Measurements from ENCODE around the gene PDE6B.
"Not testable (repeated sequence)": the region's sequence is repeated elsewhere in the genome, so short reads cannot be mapped to it uniquely, and the experiment has no call there.

The PDE6B gene

DNA sequence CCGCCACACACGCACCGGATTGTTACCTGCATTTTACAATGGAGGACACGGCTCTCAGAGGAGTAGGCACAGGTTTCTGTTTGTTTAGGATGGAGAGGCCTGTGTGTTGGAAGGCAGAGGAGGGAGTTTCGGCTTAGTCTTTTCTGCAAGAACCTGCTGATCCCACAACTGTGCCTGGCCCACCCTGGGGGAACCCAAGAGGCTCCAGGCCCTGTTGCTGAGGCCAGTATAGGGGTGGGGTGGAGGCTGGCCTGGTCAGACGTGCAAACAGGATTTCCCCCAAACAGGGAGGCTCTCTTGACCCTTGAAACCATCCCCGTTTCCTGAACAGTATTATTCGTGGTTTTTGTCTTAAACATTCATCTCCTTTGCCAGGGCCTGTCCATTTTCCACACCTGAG, 64.3 kb downstream of the PDE6B start:
- no peak for DNase-seq (ENCODE audit: low read depth)
- TF ChIP-seq, protein P1, sequence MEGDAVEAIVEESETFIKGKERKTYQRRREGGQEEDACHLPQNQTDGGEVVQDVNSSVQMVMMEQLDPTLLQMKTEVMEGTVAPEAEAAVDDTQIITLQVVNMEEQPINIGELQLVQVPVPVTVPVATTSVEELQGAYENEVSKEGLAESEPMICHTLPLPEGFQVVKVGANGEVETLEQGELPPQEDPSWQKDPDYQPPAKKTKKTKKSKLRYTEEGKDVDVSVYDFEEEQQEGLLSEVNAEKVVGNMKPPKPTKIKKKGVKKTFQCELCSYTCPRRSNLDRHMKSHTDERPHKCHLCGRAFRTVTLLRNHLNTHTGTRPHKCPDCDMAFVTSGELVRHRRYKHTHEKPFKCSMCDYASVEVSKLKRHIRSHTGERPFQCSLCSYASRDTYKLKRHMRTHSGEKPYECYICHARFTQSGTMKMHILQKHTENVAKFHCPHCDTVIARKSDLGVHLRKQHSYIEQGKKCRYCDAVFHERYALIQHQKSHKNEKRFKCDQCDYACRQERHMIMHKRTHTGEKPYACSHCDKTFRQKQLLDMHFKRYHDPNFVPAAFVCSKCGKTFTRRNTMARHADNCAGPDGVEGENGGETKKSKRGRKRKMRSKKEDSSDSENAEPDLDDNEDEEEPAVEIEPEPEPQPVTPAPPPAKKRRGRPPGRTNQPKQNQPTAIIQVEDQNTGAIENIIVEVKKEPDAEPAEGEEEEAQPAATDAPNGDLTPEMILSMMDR (conservative IDR thresholded peaks at IDR 0.05; ENCODE audit: control insufficient read depth, insufficient read depth, low read depth, low read length) = no peak
- no peak overlapping the region for H3K4me3 ChIP-seq (ENCODE audit: control insufficient read depth, low read depth, low read length)

DNA sequence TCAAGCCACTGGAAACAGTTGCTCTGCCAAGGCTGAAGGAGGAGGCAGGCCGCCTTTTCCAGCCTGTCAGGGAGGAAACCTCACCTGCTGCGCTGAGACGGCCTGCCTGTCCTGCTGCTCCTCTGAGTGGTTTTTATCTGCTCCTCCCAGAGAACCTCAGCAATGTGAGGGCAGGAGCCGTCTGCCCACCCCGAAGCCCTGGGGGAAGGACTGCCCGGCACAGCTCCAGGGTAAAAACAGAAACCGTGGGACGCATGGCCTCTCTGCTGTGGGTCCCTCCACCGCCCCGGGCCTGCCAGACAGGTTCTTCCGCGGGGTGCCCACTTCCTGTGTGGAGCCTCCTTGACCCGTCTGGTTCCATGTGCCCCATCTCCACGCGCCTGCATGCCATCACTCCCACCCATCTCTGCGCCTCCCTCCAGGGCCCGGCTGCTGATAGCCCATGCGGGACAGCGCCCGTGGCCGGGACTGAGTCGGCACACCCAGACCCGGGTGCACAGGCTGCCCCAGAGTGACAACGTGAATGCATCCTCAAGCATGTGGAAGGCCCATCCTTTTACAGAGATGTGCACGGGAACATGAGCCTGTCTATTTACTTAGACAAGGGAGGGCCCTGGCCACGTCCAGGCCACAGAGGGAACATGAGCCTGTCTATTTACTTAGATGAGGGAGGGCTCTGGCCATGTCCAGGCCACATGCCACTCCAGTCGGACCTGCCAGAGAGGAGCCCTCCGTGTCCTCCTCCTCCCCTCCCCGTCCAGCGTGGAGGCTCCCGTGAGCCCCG, 67.6 kb downstream of the PDE6B start:
- no peak for DNase-seq (ENCODE audit: low read depth)
- TF ChIP-seq, protein P1 (conservative IDR thresholded peaks at IDR 0.05; ENCODE audit: control insufficient read depth, insufficient read depth, low read depth, low read length) = no peak
- H3K4me3 ChIP-seq (ENCODE audit: control insufficient read depth, low read depth, low read length) = no peak overlapping the region

DNA sequence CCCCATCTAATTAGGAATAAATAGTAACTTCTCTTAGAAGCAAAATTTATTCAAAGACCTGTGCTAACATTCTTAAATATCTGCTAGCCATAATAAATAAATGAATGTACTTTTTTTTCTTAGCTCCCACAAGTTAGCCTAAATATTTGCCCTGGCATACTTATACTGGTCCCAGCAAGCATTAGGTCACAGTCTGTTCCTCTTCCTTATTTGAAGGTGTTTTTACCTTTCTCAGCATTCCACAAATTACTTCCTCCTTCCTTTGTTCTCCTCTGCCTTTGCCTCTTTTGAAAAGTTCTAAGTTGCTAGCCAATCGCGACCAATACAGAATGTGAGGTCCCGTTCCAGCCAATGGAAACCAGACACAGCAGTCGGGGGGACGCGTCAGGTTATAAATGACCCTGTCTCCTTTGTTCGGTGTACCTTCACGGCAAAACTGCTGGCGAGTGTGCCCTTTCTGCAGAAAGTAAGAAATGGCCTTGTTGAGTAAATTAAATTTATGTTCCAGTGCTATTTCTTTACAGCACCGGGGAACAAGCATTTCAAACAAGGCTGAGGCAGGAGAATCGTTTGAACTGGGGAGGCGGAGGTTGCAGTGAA, 69.1 kb downstream of the PDE6B start:
- DNase-seq (ENCODE audit: low read depth); H3K4me3 ChIP-seq (ENCODE audit: control insufficient read depth, low read depth, low read length): not testable (repeated sequence)

DNA sequence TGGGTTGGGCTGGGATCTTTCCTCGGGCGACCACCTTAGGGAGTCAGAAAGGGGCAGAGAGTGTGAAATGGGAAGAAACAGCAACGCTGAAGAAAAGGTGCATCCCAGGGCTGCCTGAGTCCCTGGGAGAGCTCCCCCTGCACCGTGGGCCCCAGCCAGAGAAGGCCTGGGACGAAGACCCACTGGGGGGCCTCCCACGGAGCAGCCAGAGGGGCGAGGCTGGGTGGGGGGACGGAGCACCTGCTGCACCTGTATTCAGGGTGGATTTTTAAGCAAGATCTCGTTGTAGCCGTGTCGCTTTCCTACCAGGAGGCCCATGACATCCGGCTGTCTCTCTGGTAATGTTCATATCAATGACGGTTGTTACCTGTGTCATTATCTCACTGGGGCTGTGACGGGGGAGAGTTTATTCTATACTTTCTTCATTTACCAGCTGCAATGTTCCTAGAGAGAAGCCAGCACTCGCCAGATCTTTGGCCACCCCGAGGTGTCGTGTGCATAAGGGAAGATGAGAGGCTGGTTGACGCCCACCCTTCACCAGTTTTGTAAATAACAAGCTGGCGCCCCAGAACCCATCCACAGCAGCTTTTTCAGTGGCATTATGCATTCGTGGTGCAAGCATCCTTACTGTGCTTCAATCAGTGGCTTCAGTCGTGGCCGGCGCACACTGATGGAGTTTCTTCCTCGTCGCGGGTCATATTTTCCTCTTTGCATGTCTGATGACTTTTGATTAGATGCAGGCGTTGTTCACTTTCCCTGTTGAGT, 74.6 kb downstream of the PDE6B start:
- no peak for DNase-seq (ENCODE audit: low read depth)
- TF ChIP-seq, protein P1 (conservative IDR thresholded peaks at IDR 0.05; ENCODE audit: control insufficient read depth, insufficient read depth, low read depth, low read length) = no peak
- no peak overlapping the region for H3K4me3 ChIP-seq (ENCODE audit: control insufficient read depth, low read depth, low read length)

DNA sequence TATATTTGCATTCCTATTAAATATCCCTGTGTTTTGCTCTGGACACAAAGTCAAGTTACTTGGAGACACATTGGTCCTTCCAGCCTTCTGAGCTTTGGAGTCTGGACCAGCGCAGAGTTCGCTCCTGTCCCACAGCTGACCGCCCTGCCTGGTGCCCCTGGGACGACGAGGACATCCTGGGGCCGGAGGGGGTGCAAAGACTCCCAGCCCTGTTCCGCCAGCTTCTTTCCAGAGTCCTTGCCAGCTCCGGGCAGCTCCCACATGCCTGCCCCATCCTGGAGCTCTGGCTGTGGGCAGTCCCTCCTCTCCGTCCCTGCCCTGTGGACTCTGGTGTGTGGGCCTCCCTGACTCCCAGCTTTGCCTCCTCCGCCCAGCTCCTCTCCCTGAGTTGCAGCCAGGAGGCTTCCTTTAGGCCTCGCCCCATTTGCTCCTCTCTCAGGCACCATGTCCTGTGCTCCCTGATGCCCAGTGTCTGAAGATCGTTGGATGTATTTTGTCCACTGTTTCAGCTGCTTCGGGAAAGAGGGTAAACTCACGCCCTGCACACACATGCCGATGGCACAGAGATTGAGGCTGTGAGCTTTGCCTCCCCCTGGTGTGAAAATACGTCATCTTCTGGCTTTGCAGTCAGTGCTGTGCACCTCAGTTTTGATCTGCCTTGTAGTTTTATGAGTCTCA, 75.4 kb downstream of the PDE6B start:
- H3K4me3 ChIP-seq (ENCODE audit: control insufficient read depth, low read depth, low read length) = no peak overlapping the region
- TF ChIP-seq, protein P1 (conservative IDR thresholded peaks at IDR 0.05; ENCODE audit: control insufficient read depth, insufficient read depth, low read depth, low read length) = no peak
- no peak for DNase-seq (ENCODE audit: low read depth)

DNA sequence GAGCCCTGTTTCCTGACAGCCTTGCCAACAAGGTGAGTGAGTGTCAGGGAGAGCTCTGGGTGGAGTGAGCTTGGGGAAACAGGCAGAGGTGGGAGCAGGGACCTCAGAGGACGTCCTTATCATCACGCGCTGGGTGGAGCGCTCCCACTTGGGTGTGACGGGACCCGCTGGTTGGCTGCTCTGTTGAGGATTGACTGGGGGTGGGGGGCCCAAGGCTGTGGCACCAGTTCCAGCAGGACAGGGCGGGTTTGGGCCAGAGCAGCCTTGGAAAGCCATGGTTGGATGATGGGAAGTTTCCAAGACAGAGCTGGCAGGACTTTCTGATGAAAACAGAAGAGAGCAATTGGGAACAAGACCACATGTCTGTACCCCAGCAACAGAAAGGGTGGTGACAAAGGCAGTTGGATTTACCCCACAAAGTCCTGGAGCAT, 77.3 kb downstream of the PDE6B start:
- H3K4me3 ChIP-seq (ENCODE audit: control insufficient read depth, low read depth, low read length) = no peak overlapping the region
- DNase-seq (ENCODE audit: low read depth) = no peak
- TF ChIP-seq, protein P1 (conservative IDR thresholded peaks at IDR 0.05; ENCODE audit: control insufficient read depth, insufficient read depth, low read depth, low read length) = no peak
